GM21390 (cell line): ENCODE data around the gene NRXN3.

Experiments used
- ATAC-seq: cut with Tn5 transposase; IDR thresholded peaks from one replicate; pipeline ENCODE4 v1.9.1; 2021; ENCODE audit not compliant: unreplicated experiment

Gene NRXN3

DNA sequence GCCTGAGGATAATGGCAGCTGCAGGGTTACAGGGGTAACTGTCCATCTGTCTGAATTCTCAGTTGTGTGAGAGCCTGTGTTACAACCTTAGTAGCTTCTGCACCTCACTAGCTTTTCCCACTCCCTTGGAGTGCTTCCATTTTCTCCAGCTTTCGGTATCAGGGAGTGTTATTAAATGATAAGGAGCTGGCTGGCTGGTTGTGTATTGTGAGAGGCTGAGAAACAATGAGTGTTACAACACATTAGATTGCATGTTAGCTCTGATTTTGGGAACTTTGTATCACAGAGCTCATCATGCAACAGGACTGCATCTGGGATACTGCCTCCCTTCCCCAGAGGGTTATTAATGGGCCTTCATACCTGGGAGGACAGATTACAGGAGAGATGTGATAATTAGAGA lies 1317.5 kb downstream of the NRXN3 start:
- no peak for ATAC-seq

DNA sequence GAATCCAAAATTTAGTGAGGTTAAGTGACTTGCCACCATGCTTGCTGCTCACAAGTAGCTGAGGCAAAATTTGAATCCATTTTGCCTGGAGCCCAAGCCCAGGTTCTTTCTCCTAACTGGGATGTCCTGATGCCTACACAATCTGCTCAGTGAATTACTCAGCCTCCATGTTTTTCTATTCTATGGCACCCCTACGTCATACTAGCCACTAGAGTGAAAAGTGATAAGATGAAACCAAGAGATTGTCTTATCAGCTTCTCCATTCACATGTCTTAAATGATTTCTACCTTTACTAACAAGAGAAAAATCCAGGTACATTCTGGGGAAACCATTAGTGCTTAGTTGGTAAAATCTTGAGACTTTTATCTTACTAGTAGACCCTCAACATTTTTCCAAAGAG lies 1321.0 kb downstream of the NRXN3 start:
- no peak for ATAC-seq

DNA sequence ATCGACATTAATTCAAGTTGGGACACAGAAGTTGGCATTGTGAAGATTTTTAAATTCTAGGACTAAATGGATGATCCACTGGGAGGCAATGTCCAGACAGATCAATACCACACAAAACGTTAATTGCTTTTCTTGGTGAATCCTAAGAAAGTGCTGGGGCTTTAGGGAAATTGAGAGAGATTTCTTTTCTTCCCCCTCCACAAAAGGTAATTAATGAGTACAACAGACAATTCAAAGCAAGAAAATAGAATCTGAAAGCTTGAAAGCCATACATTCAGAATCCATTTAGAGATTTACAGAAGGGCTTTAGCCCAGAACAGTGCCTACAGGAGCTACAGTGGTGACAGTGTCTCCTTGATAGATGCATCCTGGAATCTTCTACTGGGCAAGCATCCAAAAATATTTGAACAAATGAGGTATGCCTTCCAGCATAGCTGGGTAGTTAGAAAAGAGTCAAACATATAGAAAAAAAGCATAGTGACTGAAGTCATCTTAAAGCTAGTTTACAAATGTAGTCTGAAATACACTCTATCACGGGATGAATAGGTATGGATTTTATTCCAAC lies 1323.0 kb downstream of the NRXN3 start:
- no peak for ATAC-seq

DNA sequence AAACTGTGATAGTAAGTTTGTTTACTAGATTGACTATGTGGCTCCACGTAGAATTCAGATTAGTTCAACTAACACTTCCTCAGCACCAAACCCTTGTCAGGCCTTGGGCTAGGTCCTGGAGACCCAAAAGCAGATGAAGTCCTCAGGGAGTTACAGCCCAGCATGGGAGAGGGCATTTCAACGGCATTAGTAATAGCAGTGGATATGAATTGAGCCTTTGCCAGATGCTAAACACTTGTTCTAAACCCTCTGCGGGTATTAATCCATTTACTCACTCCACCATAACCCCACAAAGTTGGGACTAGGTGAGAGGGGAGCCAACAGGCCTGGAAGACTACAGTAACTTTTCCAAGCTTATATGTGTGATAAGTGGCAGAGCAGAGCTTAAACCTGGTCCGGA lies 1326.5 kb downstream of the NRXN3 start:
- no peak for ATAC-seq

DNA sequence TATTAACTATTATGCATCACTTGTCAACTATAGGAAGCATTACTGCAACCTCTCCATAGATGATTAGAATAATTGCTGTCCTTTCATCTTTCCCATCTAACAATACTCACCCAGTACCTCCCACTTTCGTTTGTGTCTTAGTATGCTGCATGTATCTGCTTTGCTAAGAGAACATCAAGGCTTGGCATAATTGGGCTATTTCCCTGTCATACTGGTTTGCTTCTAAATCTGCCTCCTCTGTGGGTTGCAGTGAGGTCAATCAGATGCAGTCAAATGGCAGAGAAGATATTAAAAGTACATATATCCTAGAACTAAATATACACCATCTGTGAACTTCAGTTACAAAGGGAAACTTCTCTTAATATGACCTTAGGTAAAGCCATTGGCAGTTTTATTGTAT lies 1330.3 kb downstream of the NRXN3 start:
- ATAC-seq = no peak

DNA sequence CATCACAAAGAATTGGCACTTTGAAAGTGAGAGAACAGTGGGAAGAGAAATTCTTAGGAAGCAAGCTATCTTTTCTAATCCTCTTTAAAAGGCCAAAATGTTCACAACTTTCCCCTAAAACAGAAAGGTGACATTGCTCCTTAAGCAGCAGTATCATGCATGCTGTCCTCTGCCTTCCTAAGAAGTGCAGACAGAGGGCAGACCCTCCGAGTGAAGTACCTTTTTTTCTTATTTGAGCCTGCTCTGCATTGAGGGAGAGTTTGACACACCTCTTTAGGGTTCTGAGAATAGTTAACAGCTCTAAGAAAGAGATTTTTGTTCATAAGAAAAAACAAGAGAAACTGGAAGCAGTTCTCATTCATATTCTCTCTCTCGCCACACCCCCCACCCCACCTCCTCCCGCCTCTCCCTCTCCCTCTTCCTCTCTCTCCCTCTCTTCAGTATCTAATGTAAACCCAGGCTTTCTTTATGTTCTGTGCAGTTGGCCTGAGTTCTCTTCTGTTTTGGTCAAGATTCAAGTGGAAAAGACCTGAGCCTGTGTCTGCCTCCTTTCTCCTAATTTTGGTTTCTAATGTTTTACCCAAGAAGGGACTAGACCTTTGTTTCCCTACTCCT lies 1332.1 kb downstream of the NRXN3 start:
- no peak for ATAC-seq

DNA sequence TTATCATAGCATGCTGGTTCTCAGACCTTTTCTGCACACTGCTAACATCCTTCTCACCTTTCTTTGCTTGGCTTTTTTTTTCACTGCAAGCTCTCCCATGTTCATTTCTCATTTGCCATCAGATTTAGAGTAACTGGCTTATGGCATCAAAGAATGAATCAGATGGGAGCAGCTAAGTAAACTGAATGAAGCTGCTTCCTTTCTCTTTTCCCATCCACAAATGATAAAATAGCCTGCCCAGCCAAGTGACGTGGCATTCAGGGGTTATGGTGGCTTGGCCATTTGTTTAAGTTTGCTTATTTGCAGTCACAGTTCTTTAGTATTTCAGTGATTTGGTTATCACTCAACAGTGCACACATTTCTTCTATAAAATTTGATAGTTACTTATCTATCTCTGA lies 1332.6 kb downstream of the NRXN3 start:
- no peak for ATAC-seq

DNA sequence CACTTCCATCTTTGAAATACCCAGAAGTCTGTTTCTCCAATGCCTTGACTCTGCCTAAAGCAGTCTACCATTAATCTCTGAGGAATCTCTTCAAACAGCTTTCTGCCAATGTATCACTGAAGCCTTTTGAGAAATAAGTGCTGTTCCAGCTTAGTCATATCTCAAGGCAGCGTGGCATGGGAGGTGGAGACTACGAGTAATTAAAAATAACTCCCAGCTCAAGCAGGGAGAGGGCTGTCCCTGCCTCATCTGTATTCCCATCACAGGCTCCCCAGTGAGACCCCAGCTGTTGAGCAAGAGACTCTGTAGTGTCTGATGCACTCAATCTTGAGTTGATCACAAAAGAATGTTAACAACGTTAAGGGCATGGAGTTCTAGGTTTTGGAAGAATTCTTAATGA lies 1340.5 kb downstream of the NRXN3 start:
- no peak for ATAC-seq

DNA sequence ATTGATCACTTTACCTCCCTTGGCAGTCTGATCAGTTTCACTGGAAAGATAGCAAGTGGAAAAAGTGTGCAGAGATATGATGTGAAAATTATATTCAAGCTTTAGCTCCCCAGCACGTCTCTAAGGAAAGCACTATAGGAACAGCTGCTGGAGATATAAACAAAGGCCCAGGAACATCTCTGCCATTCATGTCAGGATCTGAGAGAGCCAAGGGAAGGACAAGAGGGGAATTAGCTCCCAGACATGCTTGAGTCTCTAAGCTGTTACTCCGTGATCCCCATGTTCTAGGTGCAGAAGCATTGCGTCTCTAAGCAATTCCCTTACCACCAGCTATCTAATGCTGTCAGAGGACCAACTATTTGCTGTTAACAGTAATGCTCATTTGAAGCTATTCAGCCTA lies 1341.0 kb downstream of the NRXN3 start:
- no peak for ATAC-seq

DNA sequence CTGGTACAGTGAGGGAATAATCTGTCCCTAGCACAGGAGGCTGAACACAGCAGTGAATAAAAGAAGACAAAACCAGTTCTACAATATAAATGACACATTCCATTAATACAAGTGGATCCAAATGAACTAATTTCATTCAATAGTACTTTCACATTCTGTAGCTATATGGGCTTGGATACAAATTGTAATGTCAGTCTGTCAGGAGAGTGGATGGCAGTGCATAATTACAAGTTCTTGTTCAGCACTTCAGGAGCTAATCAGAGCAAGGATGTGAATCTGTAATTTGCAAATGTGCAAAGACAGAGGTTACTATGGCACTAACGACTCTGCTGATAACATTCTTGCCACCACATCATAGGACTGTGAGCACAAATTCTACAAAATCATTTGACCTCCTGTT lies 1343.3 kb downstream of the NRXN3 start:
- ATAC-seq = no peak

DNA sequence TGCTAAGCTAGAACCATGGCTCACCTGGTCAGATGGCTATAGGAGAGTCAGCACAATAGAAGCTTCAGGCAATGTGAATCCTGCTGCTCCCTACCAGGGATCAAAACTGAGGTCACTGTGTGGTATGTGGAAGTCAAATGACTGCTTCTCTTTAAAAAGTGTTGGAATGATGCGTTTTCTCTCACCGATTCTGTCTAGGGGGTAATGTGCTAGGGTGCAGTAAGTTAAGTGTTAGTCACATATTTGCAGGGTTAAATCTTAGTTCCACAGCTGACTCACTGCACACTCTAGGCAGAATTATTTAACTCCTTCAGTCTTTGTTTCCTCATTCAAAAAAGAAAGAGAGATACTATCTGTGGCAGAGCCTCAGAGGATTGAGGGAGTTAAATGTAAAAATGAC lies 1344.5 kb downstream of the NRXN3 start:
- no peak for ATAC-seq

DNA sequence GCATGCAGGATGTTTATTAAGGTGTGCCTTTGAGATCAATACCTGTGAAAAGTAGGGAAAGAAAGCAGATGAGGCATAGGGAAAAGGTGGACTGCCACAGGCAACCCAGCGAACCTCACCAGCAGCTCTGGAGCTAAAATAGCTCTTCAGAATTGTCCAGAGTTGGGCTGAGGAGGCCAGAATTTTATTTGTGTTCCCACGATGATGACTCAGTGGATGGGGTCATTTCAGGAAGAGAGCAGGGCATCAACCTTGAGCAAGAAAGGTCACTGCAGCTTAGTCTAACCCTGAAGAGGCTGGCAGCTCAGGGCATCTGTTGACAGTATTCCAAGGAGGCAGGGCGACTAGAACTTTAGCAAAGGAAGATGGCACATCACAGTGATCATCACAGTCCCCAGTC lies 1345.0 kb downstream of the NRXN3 start:
- no peak for ATAC-seq

DNA sequence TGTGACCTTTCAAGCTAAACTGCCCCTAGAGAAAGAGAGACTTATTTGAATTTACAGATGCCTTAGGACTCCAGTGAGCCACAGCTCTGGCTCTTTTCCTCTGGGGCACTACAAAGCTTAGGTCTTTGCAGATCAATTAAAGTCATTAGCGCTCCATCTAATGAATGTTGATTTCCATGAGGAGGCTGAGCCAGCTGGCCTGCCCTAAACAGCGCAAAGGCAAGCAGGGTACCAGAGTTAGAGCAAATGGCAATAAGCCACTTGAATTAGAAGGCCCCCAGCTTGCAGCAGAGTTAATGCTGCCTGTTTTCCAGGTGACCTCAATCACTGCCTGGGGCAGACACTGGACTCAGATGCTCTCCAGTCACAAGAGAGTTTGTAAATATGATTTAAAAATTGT lies 1345.8 kb downstream of the NRXN3 start:
- no peak for ATAC-seq

DNA sequence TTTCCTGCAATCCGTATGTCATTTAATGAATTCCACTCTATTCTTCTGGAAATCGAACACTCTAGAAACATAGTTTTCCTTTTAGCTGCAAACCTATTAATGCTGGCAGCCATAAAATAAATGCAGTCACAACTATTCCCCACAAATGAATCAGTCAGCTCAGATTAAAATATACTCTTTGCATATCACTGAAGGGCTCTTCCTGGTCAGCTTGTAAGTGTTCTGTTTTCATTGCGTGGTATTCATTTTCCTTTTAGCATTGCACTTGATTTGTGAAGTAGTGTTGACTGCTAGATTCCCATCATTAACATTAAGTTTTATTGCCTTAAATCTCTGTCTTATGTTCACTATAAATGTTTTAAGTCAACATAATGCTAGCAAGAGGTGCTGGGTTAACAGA lies 1355.2 kb downstream of the NRXN3 start:
- no peak for ATAC-seq

DNA sequence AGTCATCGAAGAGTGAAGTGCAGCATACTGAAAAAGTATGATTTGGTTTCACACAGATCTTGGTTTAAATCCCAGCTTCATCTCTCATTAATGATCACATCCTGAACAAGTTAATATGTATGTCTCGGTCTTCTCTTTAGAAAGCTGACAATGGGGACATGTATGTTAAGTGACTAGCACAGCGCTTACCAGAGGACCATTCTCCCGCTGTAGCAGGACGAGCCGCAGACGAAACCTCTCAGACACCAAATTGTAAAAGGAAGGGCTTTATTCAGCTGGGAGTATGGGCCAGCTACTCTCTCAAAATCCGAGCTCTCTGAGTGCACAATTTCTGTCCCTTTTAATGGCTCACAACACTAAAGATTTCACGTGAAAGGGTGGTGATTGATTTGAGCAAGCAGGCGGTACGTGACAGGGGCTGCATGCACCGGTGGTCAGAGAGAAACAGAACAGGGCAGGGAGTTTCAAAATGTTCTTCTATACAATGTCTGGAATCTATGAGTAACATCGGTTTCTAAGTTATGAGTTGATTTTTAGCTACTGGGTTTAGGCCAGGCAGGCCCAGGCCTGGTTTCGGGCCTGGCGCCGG lies 1358.7 kb downstream of the NRXN3 start:
- no peak for ATAC-seq

DNA sequence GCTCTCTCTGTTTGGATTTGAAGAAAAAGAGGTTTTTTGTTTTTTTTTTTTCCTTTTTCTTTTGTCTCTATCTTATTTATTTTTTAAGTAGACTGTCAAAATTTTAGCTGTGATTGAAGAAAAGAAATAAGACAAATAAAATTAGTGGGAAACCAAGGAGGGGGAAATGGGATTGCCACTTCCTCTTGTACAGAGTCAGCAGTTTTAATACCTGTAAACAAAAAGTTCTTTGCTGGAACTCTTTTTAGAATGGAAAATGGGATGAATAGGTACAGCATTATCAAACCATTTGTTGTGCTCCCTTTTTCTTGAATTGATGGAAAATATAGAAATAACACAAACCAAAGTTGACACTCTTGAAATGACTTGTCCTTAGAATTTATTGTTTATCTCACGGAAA lies 1360.4 kb downstream of the NRXN3 start:
- no peak for ATAC-seq

DNA sequence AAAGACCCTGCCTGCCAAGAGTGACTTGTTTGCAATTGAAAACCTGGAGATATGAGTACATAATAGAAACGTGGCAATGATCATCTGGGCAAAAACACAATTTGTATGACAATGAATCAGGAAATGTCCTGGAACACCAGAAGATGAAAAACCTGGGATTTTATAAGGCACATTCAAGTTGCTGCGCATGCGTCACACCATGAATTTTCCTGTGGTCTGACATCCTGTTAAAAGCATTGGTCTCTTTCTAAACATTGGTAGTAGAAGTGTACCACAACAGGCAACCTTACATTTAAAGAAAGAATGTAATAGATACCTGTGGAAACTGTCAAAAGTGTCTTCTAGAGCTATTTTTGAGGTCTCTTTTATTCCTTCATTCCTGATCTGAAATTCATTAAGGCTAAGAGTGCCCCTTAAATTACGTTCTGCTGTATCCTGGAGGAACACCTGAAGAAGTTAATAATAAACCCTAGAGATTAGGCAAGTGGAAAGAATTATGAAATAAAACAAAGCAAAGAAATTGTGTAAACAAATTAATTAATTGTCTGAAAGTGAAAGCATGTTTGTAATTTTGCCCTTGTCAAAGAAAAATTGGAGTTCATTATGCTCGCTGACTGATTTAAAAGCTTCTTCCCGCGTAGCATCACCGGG lies 1364.7 kb downstream of the NRXN3 start:
- no peak for ATAC-seq

DNA sequence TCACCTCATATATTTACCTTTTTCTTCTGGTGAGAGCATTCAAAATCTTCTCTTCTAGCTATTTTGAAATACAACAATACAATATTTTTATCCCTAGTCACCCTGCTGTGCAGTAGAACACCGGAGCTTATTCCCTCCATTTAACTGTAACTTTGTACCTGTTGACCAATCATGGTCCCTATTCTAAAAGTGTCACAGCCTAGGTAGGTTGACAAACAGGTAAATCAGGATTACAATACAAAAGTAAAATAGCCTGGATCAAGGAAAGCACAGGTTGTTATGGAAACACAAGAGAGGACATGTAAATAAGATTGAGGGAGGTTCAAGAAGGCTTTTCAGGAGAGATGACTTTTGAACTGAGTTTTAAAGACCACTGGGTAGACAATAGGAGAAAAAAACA lies 1370.2 kb downstream of the NRXN3 start:
- ATAC-seq = no peak

DNA sequence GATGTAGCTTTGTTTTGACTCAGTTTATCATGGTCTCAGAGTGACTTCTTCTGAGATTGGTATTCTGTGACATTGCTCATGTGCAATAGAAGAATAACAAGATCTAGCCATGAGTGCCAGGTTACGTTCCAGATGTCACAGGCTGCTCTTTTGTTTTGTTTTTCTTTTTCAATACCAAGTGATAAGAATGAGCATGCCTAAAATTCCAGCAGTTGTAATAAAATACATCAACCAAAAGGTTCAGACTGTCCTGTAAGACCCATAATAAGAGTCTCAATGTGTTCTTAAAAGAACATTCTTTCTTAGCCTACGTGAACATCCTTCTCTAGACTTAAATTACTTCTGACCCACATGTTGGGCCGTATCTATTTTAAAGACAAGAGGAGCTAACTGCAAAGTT lies 1371.9 kb downstream of the NRXN3 start:
- no peak for ATAC-seq

DNA sequence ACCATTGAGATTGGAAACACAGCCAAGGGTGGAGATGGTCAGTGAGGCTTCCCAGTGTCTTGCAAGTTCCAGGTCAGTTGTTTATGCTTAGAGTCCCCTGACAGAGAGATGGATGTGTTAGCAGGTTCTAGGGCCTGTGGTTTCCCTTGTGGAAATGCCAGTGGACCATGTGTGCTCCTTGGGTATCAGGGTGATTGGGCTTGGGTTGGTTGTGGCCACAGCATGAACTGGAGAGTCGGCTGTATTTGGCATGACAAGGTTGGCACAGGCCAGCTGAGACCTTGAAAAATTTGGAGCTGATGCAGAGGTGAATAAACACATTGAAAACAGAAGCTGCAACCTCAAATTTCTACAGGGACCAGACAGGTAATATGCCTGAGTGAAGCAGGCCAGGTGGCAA lies 1373.2 kb downstream of the NRXN3 start:
- no peak for ATAC-seq

DNA sequence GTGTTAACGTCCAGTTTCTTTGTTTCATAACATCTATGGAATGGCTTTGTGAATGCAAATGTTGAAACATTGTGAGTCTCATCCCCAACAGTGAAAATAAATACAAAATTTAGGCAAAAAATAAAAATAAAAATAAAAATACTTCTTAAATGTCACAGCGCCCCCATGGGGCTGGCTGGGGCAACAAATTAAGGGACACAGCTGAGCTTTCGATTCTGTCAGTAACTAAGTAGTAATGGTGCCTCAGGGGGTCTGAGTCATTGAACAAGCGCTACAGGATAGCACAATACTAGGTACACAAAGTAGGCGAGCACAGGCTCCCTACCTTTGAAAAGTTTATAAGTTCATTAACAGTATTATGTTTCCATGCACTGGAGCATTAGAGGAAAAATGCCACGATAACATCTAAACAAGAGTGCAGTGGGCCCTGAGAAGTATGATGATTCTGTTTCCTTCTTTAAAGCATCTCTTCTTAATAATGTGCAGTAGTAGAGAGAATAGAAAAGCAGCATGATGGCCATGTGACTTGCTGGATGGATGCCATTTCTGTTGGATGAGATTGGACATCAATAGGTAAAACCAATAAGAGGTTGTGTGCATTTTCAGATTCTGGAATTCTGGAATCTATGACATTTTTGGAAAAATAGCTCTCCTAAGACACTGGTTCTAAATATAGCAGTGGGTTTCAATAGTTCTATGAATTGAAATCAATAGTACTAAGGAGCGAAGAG lies 1374.0 kb downstream of the NRXN3 start:
- no peak for ATAC-seq

DNA sequence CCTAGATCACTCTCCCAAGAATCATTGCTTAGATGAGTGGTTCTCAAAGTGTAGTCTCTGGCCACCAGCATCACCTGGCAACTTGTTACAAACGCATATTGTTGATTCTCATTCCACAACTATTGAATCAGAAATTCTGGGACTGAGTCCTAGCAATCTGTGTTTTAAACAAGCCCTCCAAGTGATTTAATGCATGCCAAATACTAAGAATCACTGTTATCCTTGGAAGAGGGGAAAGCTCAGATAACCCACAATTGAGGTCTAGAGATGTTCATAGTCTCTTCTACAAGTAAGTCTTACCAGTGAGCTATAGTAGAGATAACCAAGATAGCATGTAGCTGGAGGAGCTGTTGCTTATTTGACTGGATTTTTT lies 1374.5 kb downstream of the NRXN3 start:
- ATAC-seq = no peak
